Cardiac fibroblast (primary cell): ENCODE measurements around the gene EREG.

Source experiments
- DNase-seq, 2 donors: peaks; one replicate each; pipeline versions ENCODE4 v3.0.0 to v3.0.0-alpha.2; 2010; ENCODE audit warnings: low read depth in 2 of 2
- H3K4me3 ChIP-seq, 2 donors: replicated peaks in 1 of 2; 1 replicate in 1 of 2; 2 replicates in 1 of 2; pipeline ENCODE4 v1.5.1; 2011; ENCODE audit warnings: low read depth in 2 of 2, low read length in 2 of 2, mild to moderate bottlenecking in 2 of 2, moderate library complexity in 1 of 2
- CTCF ChIP-seq: IDR thresholded peaks from one replicate; pipeline ENCODE4 v1.5.1; 2011; ENCODE audit warnings: low read depth, mild to moderate bottlenecking, low read length, inconsistent platforms

Gene EREG

GRCh38 chr4:74400395-74400794, 35.5 kb downstream of the EREG start:
- H3K4me3 ChIP-seq, result no peak overlapping the region
- DNase-seq, result no peak
- no peak for TF ChIP-seq CTCF

- H3K4me3 ChIP-seq, result no peak overlapping the region
- TF ChIP-seq CTCF, result no peak
- DNase-seq, result no peak
Observed at GRCh38 chr4:74402692-74403456, 37.9 kb downstream of the EREG start.

DNA sequence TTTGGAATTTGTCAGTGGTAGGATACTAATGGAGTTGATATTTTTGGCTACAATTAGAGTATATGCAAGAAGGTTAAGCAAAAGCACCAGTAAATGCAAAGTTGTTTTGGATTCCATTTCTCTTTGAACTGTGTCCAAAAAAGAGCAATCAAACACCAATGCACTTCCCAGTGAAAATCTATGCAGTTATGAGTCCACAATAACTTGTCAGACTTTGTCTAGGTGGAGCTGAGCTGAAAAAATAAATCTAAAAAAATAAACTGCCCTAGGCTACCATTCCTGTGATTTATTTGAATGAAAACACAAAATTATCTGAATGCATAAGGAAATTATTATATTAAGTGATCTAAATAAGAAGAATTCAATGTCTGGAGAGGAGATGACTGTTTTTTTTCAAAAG, 42.9 kb downstream of the EREG start:
- no peak for TF ChIP-seq CTCF
- no peak overlapping the region for H3K4me3 ChIP-seq
- no peak for DNase-seq

DNA sequence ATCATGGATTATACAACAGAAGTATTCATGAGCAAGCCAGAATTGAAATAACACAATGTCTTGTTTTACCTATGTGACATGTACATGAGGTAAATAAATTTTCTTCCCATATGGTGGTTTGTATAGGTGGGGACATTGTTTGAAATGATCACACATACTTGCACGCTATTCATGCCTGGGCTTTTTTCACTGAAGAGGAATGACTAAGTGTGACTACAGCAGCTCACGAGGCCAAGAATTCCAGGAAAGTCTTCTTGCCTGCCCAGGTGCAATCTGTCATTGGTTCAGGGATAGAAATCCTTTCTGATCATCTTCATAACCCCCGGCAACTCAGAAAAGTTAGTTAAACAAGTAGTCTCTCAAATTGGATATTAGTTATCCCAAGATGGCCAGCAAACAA, 43.7 kb downstream of the EREG start:
- H3K4me3 ChIP-seq, result no peak overlapping the region
- DNase-seq, result peak in 1 of 2 donors; percentile 86
- TF ChIP-seq CTCF, result no peak

- no peak for TF ChIP-seq CTCF
- peak in 1 of 2 donors; percentile 62 for DNase-seq
- H3K4me3 ChIP-seq, result no peak overlapping the region
Observed at GRCh38 chr4:74410272-74410671, 45.3 kb downstream of the EREG start.

DNA sequence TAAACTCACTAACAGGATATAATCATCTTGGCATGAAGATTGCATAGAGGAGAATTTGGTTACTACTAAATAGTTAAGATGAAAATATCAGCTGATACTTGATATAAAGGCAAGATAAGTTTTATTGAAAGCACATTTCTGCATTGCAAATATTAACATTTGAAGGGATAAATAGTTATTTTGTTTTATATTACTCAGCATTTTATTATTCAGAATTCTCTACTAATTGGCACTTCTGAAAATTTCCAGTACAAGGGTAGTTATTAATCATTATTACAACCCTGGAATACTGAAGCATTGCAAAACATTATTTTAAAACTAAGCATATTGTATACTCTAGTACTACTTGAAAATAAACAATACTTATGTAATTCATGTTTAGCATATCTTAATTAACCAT, 47.3 kb downstream of the EREG start:
- no peak for DNase-seq
- no peak for TF ChIP-seq CTCF
- no peak overlapping the region for H3K4me3 ChIP-seq

- DNase-seq, result no peak
- H3K4me3 ChIP-seq, result no peak overlapping the region
- TF ChIP-seq CTCF, result no peak
Observed at GRCh38 chr4:74413265-74413664, 48.3 kb downstream of the EREG start.
